ENCODE measurements around the gene SDHC. TPM values are rescaled to one million over a fixed set of nuclear protein-coding genes. Genes with fewer than 3 reads are reported as not detected.
"Not testable (repeated sequence)": the region's sequence is repeated elsewhere in the genome, so short reads cannot be mapped to it uniquely, and the experiment has no call there.

Gene SDHC
- total RNA-seq, 2 donors from 2014 or later = 37.8 to 151 TPM

GRCh38 chr1:161311595-161312181 is 2.5 kb upstream of the SDHC start:
- Histone ChIP-seq H3K27me3 (no peaks in the 10 kb centered on the region), H3K36me3 (no peaks in the 10 kb centered on the region), H3K9me3 (no peaks in the 10 kb centered on the region), H3K27ac (no peak overlapping the region), H3K4me3 (no peak overlapping the region), H3K4me1 (peaks cover 0 to 23% of the 10 kb centered on the region in 2 donors)
- no peak for DNase-seq (ENCODE audit: low spot score)
- TF ChIP-seq CTCF (IDR thresholded peaks at IDR 0.05) = no peak

GRCh38 chr1:161313554-161314200 is 504 bp upstream of the SDHC start:
- TF ChIP-seq CTCF (IDR thresholded peaks at IDR 0.05) = no peak
- H3K9me3 ChIP-seq = no peaks in the 10 kb centered on the region

GRCh38 chr1:161315841-161316674 is 1.9 kb downstream of the SDHC start:
- DNase-seq (ENCODE audit: low spot score); H3K27ac ChIP-seq; H3K36me3 ChIP-seq; H3K27me3 ChIP-seq; H3K4me3 ChIP-seq; H3K9me3 ChIP-seq: not testable (repeated sequence)
- H3K4me1 ChIP-seq = peaks cover 0 to 23% of the 10 kb centered on the region in 2 donors

More at GRCh38 chr1:161313554-161314200, 504 bp upstream of the SDHC start:
- H3K27ac ChIP-seq = peak overlapping the region; percentile 95 to 96
- H3K4me1 ChIP-seq = peaks cover 0 to 23% of the 10 kb centered on the region in 2 donors
- no peaks in the 10 kb centered on the region for H3K27me3 ChIP-seq
- H3K4me3 ChIP-seq = peak overlapping the region; percentile 74 to 85
- DNase-seq (ENCODE audit: low spot score) = no peak
- H3K36me3 ChIP-seq = no peaks in the 10 kb centered on the region

GRCh38 chr1:161324020-161324419 is 9.8 kb downstream of the SDHC start:
- DNase-seq (ENCODE audit: low spot score) = no peak
- Histone ChIP-seq H3K9me3 (no peaks in the 10 kb centered on the region), H3K4me3 (no peak overlapping the region), H3K36me3 (peaks cover 42% of the 10 kb centered on the region), H3K27ac (no peak overlapping the region), H3K4me1 (no peaks in the 10 kb centered on the region), H3K27me3 (no peaks in the 10 kb centered on the region)
- TF ChIP-seq CTCF (IDR thresholded peaks at IDR 0.05) = no peak

- TF ChIP-seq CTCF (IDR thresholded peaks at IDR 0.05) = no peak
- Histone ChIP-seq H3K9me3 (no peaks in the 10 kb centered on the region), H3K27me3 (no peaks in the 10 kb centered on the region), H3K4me1 (no peaks in the 10 kb centered on the region), H3K27ac (no peak overlapping the region), H3K36me3 (peaks cover 66% of the 10 kb centered on the region), H3K4me3 (no peak overlapping the region)
- no peak for DNase-seq (ENCODE audit: low spot score)
These were observed 16.2 kb downstream of the SDHC start for GRCh38 chr1:161330346-161330745.

GRCh38 chr1:161333166-161333565 is 19.0 kb downstream of the SDHC start:
- Histone ChIP-seq H3K36me3 (peaks cover 58% of the 10 kb centered on the region), H3K4me3 (no peak overlapping the region), H3K27ac (no peak overlapping the region), H3K9me3 (no peaks in the 10 kb centered on the region), H3K4me1 (no peaks in the 10 kb centered on the region), H3K27me3 (no peaks in the 10 kb centered on the region)
- no peak for TF ChIP-seq CTCF (IDR thresholded peaks at IDR 0.05)
- no peak for DNase-seq (ENCODE audit: low spot score)
